GM06990 (cell line): ENCODE data around the gene CLEC2L.

Experiments used
- DNase-seq: peaks from one replicate; pipeline ENCODE4 v3.0.0-alpha.2; 2011; ENCODE audit not compliant: insufficient read length; ENCODE audit errors: extremely low read depth
- H3K27me3 ChIP-seq: replicated peaks from 2 replicates; pipeline ENCODE4 v1.6.0; 2011; ENCODE audit warnings: low read length; ENCODE audit not compliant: control insufficient read depth, insufficient read depth
- H3K36me3 ChIP-seq: 2 replicates; pipeline ENCODE4 v1.5.1; 2011; ENCODE audit warnings: low read length; ENCODE audit not compliant: control insufficient read depth, insufficient read depth
- H3K4me3 ChIP-seq: replicated peaks from 2 replicates; pipeline ENCODE4 v1.5.1; 2011; ENCODE audit warnings: low read depth, mild to moderate bottlenecking, control low read depth, low read length
- TF ChIP-seq, protein P1 (sequence below): IDR thresholded peaks from 2 replicates; pipeline ENCODE4 v1.5.1; 2011; ENCODE audit warnings: low read length, control low read depth, mild to moderate bottlenecking, inconsistent platforms; ENCODE audit not compliant: insufficient read depth, poor library complexity, severe bottlenecking

Gene CLEC2L

DNA sequence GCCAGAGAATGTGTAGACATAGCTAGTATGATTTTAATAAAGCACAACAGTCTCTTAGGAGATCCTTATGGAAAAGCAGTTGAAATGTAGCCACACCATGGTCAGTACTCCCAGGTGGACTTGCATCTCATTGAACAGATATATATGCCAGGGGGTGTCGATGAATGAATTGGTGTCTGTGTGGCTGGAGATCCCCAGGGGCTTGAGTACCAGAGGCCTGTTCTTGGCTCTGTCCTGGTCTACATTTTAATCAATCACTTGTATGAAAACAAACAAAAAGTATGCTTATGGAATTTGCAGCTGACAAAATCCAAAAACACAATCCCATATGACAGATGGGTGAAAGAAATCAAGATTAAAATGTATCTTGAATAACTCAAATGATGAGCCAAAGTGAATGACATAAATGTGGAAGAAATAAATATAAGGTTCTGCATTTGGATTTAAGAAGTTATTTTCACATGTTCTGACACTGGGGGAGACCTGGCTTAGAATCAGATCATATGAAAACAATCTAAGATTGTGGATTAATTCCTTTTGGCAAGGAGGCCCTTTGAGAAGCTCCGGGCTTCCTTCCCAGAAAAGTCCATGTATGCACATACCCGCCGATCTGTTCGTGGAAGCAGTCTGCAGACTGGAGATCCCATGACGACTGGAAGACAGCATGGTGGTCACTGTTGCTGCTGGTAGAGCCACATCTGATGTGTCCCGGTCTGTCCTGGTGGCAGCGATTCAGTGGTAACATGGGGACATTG is 15.6 kb downstream of the CLEC2L start:
- TF ChIP-seq, protein P1, sequence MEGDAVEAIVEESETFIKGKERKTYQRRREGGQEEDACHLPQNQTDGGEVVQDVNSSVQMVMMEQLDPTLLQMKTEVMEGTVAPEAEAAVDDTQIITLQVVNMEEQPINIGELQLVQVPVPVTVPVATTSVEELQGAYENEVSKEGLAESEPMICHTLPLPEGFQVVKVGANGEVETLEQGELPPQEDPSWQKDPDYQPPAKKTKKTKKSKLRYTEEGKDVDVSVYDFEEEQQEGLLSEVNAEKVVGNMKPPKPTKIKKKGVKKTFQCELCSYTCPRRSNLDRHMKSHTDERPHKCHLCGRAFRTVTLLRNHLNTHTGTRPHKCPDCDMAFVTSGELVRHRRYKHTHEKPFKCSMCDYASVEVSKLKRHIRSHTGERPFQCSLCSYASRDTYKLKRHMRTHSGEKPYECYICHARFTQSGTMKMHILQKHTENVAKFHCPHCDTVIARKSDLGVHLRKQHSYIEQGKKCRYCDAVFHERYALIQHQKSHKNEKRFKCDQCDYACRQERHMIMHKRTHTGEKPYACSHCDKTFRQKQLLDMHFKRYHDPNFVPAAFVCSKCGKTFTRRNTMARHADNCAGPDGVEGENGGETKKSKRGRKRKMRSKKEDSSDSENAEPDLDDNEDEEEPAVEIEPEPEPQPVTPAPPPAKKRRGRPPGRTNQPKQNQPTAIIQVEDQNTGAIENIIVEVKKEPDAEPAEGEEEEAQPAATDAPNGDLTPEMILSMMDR: no peak
- Histone ChIP-seq H3K36me3 (no peaks in the 10 kb centered on the region), H3K27me3 (no peaks in the 10 kb centered on the region), H3K4me3 (no peak overlapping the region)
- no peak for DNase-seq

DNA sequence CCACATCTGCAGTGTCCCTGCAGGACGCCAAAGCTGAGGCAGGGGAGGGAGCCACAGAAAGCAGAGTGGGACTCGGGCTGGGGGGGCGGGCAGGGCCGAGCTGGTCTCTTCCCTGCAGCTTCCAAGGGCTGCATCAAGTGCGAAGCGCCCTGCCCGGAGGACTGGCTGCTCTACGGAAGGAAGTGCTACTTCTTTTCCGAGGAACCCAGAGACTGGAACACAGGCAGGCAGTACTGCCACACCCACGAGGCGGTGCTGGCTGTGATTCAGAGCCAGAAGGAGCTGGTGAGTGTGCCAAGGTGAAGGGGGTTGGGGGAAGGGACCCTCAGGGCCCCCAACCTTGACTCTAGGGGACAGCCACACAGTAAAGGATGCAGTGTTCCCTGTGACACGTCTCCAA is 16.7 kb downstream of the CLEC2L start:
- no peaks in the 10 kb centered on the region for H3K27me3 ChIP-seq
- DNase-seq: no peak
- H3K4me3 ChIP-seq: no peak overlapping the region
- H3K36me3 ChIP-seq: no peaks in the 10 kb centered on the region
- TF ChIP-seq, protein P1: no peak

DNA sequence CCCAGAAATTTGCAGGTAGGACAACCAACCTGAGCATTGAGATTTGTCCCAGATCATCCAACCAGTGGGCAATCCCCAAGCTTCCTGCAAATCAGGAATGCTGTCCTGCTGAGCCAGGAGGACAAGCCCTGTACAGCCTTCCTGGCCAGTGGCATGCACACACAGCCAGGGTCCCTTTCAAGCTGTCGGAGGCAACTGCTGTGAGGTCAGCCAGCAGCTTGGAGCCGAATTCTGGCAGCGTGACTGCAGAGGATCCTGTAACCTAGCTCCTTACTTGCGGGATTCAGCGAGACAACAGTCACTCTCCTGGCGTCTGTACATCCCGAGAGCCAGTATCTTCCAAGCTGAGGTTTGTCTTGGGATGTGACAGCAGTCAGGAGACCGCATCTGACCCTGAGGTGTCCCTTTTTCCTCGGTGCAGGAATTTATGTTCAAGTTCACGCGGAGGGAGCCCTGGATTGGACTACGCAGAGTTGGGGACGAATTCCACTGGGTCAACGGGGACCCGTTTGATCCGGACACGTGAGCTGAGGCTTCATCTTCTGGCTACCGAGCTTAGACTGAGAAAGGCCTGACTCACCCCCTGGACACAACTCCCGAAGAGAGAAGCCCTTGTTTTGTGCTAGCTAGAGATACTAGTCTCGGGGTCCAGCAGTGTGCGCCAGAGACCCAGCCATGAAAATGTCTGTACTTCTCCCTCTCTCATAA is 18.3 kb downstream of the CLEC2L start:
- no peak overlapping the region for H3K4me3 ChIP-seq
- H3K27me3 ChIP-seq: no peaks in the 10 kb centered on the region
- no peak for DNase-seq
- H3K36me3 ChIP-seq: no peaks in the 10 kb centered on the region
- TF ChIP-seq, protein P1: no peak

DNA sequence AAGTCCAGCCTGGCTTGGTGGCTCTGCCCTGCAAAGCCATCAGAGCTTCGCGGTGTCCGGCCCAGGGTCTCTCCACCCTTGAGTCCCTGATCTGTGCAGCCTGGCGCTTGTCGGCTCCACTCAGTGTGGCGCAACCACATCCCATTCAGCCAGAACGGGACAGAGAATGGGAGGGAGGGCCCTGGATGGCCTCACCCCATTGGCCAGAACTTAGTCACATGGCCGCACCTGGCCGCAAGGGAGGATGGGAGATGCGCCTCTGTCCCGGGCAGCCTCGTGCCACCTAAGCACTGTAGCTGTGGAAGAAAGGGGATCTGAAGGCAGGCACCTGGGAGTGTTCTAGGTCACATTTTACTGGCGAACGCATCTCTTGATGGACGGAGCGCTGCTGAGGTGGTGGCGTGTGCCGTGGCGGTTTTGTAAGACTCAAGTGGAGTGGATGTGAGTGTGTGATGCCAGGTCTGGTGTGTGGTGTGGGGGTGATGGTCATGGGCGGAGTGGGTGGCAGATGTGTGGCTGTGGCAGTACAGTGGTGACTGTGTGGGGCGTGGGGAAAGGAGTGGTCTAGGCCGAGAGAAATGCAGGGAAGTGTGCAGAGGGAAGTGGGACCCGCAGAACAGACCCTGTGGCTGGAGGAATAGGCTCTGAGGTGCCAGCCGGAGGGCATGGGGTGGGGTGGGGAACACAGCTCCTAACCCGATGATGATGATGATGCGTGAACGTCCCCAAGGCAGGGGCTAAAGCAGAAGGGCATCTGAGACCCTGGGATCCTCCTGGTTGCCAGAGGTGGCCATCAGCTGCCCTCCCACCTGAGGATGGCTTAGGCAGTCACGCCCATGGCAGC is 19.0 kb downstream of the CLEC2L start:
- Histone ChIP-seq H3K27me3 (no peaks in the 10 kb centered on the region; the same call in 1 of the 2 replicates), H3K4me3 (no peak overlapping the region), H3K36me3 (no peaks in the 10 kb centered on the region)
- DNase-seq: no peak
- TF ChIP-seq, protein P1: no peak

DNA sequence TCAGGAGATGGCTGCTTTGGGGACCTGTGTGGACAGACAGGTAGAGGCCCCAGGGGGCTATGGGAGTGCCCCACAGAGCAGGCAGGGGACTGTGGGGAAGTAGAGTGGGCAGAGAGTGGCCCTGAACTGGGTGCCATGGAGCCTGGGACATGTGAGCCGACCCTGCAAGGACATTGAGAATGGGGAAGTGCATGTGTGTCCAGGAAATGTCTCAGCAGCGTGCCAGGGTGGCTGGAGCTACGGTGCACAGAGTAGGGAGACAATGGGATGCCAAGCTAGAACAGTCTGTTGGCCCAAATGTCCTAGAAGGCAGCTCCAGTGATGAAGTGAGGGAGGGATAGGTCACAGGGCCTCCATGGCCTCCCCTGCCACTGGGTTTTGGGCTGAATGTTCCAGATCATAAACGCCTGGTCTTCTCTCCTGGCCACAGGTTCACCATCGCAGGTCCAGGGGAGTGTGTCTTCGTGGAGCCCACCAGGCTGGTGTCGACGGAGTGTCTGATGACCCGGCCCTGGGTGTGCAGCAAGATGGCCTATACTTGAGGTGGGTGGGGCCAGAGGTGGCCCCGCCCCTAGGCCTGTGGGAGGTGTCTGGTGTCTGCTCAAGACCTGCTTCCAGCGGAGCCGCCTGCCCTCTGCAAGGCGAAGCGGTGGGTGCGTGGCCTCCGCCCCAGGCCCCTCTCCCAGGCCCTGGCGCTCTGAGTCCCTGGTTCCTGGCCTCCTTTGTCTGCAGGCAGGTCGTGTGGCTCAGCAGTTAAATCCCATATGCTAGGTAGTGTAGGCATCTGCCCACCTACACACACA is 20.5 kb downstream of the CLEC2L start:
- Histone ChIP-seq H3K27me3 (no peaks in the 10 kb centered on the region; the same call in 1 of the 2 replicates), H3K4me3 (no peak overlapping the region), H3K36me3 (no peaks in the 10 kb centered on the region)
- no peak for DNase-seq
- TF ChIP-seq, protein P1: no peak
